GM06990 (cell line): ENCODE data around the gene NDUFB7.

Experiments
- DNase-seq: peaks from one replicate; pipeline ENCODE4 v3.0.0-alpha.2; 2011; ENCODE audit not compliant: insufficient read length; ENCODE audit errors: extremely low read depth
- H3K27me3 ChIP-seq: replicated peaks from 2 replicates; pipeline ENCODE4 v1.6.0; 2011; ENCODE audit warnings: low read length; ENCODE audit not compliant: control insufficient read depth, insufficient read depth
- H3K36me3 ChIP-seq: 2 replicates; pipeline ENCODE4 v1.5.1; 2011; ENCODE audit warnings: low read length; ENCODE audit not compliant: control insufficient read depth, insufficient read depth
- H3K4me3 ChIP-seq: replicated peaks from 2 replicates; pipeline ENCODE4 v1.5.1; 2011; ENCODE audit warnings: low read depth, mild to moderate bottlenecking, control low read depth, low read length
- CTCF ChIP-seq: IDR thresholded peaks from 2 replicates; pipeline ENCODE4 v1.5.1; 2011; ENCODE audit warnings: low read length, control low read depth, mild to moderate bottlenecking, inconsistent platforms; ENCODE audit not compliant: insufficient read depth, poor library complexity, severe bottlenecking

NDUFB7 gene

GRCh38 chr19:14559916-14560775 is 11.7 kb downstream of the NDUFB7 start:
- H3K4me3 ChIP-seq = no peak overlapping the region
- H3K27me3 ChIP-seq = no peaks in the 10 kb centered on the region
- H3K36me3 ChIP-seq = no peaks in the 10 kb centered on the region; the same call in none of the 2 replicates
- DNase-seq = no peak
- no peak for TF ChIP-seq CTCF

GRCh38 chr19:14558370-14559066 is 13.3 kb downstream of the NDUFB7 start:
- H3K27me3 ChIP-seq = no peaks in the 10 kb centered on the region
- H3K36me3 ChIP-seq = no peaks in the 10 kb centered on the region; the same call in 1 of the 2 replicates
- H3K4me3 ChIP-seq = no peak overlapping the region
- DNase-seq = no peak
- no peak for TF ChIP-seq CTCF

GRCh38 chr19:14556662-14557188 is 15.1 kb downstream of the NDUFB7 start:
- Histone ChIP-seq H3K36me3 (no peaks in the 10 kb centered on the region), H3K4me3 (no peak overlapping the region), H3K27me3 (no peaks in the 10 kb centered on the region)
- peak; percentile 88 for DNase-seq
- TF ChIP-seq CTCF = peak; percentile 98

- Histone ChIP-seq H3K27me3 (no peaks in the 10 kb centered on the region), H3K4me3 (no peak overlapping the region), H3K36me3 (no peaks in the 10 kb centered on the region)
- DNase-seq = no peak
- no peak for TF ChIP-seq CTCF
Observed at GRCh38 chr19:14555918-14556661, 15.8 kb downstream of the NDUFB7 start.

- TF ChIP-seq CTCF = no peak
Observed at GRCh38 chr19:14554382-14554812, 17.5 kb downstream of the NDUFB7 start.

More at GRCh38 chr19:14554382-14554812, 17.5 kb downstream of the NDUFB7 start:
- Histone ChIP-seq H3K4me3 (no peak overlapping the region), H3K27me3 (no peaks in the 10 kb centered on the region), H3K36me3 (no peaks in the 10 kb centered on the region)
- no peak for DNase-seq
